ENCODE results near the gene ZHX3. TPM values are rescaled to one million over a fixed set of nuclear protein-coding genes. Genes with fewer than 3 reads are reported as not detected.

The ZHX3 gene
- total and polyA plus RNA-seq, 10 of the 15 experiments (the other 5 are each of a cell fraction or from before 2014, with no cell fraction given) = 1.3 to 14.0 (median 5.0) TPM

DNA sequence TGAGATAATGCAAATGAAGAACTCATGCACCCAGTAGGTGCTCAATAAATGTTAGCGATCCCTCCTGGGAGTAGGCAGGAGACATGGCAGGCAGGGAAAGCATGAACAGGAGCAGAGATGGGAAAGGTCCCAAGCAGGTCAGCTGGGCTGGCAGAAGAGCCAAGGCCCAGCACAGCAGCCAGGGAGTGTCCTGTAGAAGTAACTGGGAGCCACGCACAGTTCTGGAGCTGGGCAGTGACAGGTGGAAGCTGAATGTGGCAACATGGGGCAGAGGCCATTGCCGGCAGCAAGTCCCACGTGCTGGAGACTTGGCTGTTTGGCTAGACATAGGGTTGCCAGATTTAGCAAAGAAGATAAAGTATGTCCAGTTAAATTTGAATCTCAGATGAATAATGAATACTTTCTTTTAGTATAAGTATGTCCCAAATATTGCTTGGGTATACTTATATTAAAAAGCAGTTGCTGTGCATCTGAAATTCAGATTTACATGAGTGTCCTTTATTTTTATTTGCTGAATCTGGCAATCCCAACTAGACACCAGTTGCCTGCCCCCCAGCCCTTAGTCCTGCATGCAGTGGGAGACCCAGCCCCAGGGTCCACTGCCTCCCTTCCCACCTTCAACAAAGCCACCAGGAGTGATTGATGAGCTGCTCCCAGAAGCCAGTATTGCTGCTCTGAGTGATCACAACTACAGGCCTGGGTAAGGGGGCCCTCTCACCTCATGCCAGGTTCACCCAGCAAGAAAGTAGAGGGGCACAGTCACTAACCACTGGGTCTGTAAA, 19.4 kb upstream of the ZHX3 start:
- Histone ChIP-seq H3K27ac (ENCODE audit: control insufficient read depth, insufficient read depth) (no peak overlapping the region), H3K36me3 (ENCODE audit: control insufficient read depth in 2 of 2, insufficient read depth in 2 of 2, low read length in 1 of 2) (no peaks in the 10 kb centered on the region), H3K79me2 (ENCODE audit: control insufficient read depth, insufficient read depth, low read length) (no peaks in the 10 kb centered on the region), H3K4me3 (no peak overlapping the region), H4K20me1 (ENCODE audit: control insufficient read depth, insufficient read depth) (no peaks in the 10 kb centered on the region), H3K9me3 (replicated peaks; ENCODE audit: control insufficient read depth, insufficient read depth, low read length) (no peaks in the 10 kb centered on the region), H2AFZ (ENCODE audit: control insufficient read depth, low read depth, low read length) (no peak overlapping the region), H3K27me3 (replicated peaks in 1 of 2; ENCODE audit: control insufficient read depth in 2 of 2, insufficient read depth in 2 of 2, low read length in 1 of 2) (no peaks in the 10 kb centered on the region), H3K9ac (ENCODE audit: control insufficient read depth, insufficient read depth, low read length) (no peak overlapping the region), H3K4me1 (ENCODE audit: control insufficient read depth, insufficient read depth, low read length) (peaks cover 5% of the 10 kb centered on the region), H3K4me2 (ENCODE audit: control insufficient read depth, insufficient read depth) (no peak overlapping the region)
- no peak for DNase-seq (ENCODE audit: low read depth, low spot score)
- CTCF ChIA-PET = interaction anchor here (0.6 to 5.1 kb wide), 9 partner anchors 7 to 374 kb away, joined by 3 to 52 read pairs (median 5); no protein-coding TSS in a partner anchor
- RAD21 ChIA-PET (ENCODE audit: unreplicated experiment) = interaction anchor here (0.7 to 2.4 kb wide), 9 partner anchors 87 to 346 kb away, joined by 3 to 16 read pairs (median 8); no protein-coding TSS in a partner anchor
- BruUV-seq (replicated peaks) = no TSS peak
- 83% methylated on average over 4 of the region's 4 CpGs for WGBS (ENCODE audit: insufficient coverage, insufficient replicate concordance, low lambda C conversion rate, missing lambda C conversion rate)
- in situ Hi-C loops (cut with MboI) (no loop called here), intact Hi-C loops (cut with micrococcal nuclease; ENCODE audit: unreplicated experiment) (loop anchor here (5.0 kb wide), 1 partner anchor 90 kb away; no protein-coding TSS in a partner anchor)
- SMC1A ChIA-PET (ENCODE audit: uncharacterized antibody, unreplicated experiment) = interaction anchor here (0.9 to 3.6 kb wide), 5 partner anchors 7 to 243 kb away, joined by 3 to 27 read pairs (median 4); no protein-coding TSS in a partner anchor
- POLR2A ChIA-PET = no interaction called here
- no peak for ATAC-seq
- FAIRE-seq = no peak
- no peak for TF ChIP-seq TCF3 (IDR thresholded peaks at IDR 0.05; ENCODE audit: borderline replicate concordance, insufficient read depth, low read depth, low read length)
- TF ChIP-seq TARDBP (IDR thresholded peaks at IDR 0.05; ENCODE audit: borderline replicate concordance) = no peak
- TF ChIP-seq ZNF24 (IDR thresholded peaks at IDR 0.05) = no peak
- no peak for TF ChIP-seq NR2C2 (IDR thresholded peaks at IDR 0.05; ENCODE audit: borderline replicate concordance, control insufficient read depth, insufficient read length, low read depth)
- TF ChIP-seq EED (IDR thresholded peaks at IDR 0.05; ENCODE audit: low read depth) = no peak
- TF ChIP-seq SP1 (IDR thresholded peaks at IDR 0.05; ENCODE audit: low read depth, low read length) = no peak
- TF ChIP-seq, protein P1, sequence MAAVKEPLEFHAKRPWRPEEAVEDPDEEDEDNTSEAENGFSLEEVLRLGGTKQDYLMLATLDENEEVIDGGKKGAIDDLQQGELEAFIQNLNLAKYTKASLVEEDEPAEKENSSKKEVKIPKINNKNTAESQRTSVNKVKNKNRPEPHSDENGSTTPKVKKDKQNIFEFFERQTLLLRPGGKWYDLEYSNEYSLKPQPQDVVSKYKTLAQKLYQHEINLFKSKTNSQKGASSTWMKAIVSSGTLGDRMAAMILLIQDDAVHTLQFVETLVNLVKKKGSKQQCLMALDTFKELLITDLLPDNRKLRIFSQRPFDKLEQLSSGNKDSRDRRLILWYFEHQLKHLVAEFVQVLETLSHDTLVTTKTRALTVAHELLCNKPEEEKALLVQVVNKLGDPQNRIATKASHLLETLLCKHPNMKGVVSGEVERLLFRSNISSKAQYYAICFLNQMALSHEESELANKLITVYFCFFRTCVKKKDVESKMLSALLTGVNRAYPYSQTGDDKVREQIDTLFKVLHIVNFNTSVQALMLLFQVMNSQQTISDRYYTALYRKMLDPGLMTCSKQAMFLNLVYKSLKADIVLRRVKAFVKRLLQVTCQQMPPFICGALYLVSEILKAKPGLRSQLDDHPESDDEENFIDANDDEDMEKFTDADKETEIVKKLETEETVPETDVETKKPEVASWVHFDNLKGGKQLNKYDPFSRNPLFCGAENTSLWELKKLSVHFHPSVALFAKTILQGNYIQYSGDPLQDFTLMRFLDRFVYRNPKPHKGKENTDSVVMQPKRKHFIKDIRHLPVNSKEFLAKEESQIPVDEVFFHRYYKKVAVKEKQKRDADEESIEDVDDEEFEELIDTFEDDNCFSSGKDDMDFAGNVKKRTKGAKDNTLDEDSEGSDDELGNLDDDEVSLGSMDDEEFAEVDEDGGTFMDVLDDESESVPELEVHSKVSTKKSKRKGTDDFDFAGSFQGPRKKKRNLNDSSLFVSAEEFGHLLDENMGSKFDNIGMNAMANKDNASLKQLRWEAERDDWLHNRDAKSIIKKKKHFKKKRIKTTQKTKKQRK (IDR thresholded peaks at IDR 0.05; ENCODE audit: low read depth, low read length) = no peak
- TF ChIP-seq MYB (IDR thresholded peaks at IDR 0.05; ENCODE audit: borderline replicate concordance, low read depth, low read length) = no peak
- TF ChIP-seq MYC (IDR thresholded peaks at IDR 0.05; ENCODE audit: insufficient read depth, insufficient read length, insufficient replicate concordance, low read length, severe bottlenecking) = no peak
- no peak for TF ChIP-seq STAT1 (conservative IDR thresholded peaks at IDR 0.05)
- TF ChIP-seq ATF7 (IDR thresholded peaks at IDR 0.05; ENCODE audit: low read depth) = no peak
- no peak for TF ChIP-seq TCF12 (IDR thresholded peaks at IDR 0.05; ENCODE audit: low read depth, low read length)
- no peak for TF ChIP-seq ETV6 (conservative IDR thresholded peaks at IDR 0.05 in 1 of 2, IDR thresholded peaks at IDR 0.05 in 1 of 2; ENCODE audit: borderline replicate concordance in 1 of 2, low read depth in 1 of 2)
- no peak for TF ChIP-seq SMARCA5 (IDR thresholded peaks at IDR 0.05)
- TF ChIP-seq GABPA (IDR thresholded peaks at IDR 0.05; ENCODE audit: low read depth) = no peak
- TF ChIP-seq, protein P2, sequence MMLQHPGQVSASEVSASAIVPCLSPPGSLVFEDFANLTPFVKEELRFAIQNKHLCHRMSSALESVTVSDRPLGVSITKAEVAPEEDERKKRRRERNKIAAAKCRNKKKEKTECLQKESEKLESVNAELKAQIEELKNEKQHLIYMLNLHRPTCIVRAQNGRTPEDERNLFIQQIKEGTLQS (IDR thresholded peaks at IDR 0.05; ENCODE audit: borderline replicate concordance, extremely low read depth, low read depth, low read length) = no peak
- TF ChIP-seq PAX5 (IDR thresholded peaks at IDR 0.05; ENCODE audit: borderline replicate concordance, low read depth, low read length) = no peak
